DND-41 (cell line): Measurements from ENCODE around the gene SUZ12.

Source experiments
- EZH2 ChIP-seq: IDR thresholded peaks from 3 replicates; pipeline ENCODE4 v1.6.1; 2012; ENCODE audit warnings: borderline replicate concordance, low read depth, mild to moderate bottlenecking, moderate library complexity, low read length, inconsistent platforms; ENCODE audit not compliant: severe bottlenecking
- TF ChIP-seq, protein P1 (sequence below): IDR thresholded peaks from 2 replicates; pipeline ENCODE4 v1.5.1; 2012; ENCODE audit warnings: borderline replicate concordance, low read length, moderate library complexity, mild to moderate bottlenecking; ENCODE audit not compliant: poor library complexity, severe bottlenecking; ENCODE audit errors: extremely low read depth

GRCh38 chr17:31915456-31916100 is 21.2 kb upstream of the SUZ12 start:
- TF ChIP-seq, protein P1, sequence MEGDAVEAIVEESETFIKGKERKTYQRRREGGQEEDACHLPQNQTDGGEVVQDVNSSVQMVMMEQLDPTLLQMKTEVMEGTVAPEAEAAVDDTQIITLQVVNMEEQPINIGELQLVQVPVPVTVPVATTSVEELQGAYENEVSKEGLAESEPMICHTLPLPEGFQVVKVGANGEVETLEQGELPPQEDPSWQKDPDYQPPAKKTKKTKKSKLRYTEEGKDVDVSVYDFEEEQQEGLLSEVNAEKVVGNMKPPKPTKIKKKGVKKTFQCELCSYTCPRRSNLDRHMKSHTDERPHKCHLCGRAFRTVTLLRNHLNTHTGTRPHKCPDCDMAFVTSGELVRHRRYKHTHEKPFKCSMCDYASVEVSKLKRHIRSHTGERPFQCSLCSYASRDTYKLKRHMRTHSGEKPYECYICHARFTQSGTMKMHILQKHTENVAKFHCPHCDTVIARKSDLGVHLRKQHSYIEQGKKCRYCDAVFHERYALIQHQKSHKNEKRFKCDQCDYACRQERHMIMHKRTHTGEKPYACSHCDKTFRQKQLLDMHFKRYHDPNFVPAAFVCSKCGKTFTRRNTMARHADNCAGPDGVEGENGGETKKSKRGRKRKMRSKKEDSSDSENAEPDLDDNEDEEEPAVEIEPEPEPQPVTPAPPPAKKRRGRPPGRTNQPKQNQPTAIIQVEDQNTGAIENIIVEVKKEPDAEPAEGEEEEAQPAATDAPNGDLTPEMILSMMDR: no peak
- TF ChIP-seq EZH2: no peak
